ENCODE results near the gene MARCHF10.

MARCHF10 gene

DNA sequence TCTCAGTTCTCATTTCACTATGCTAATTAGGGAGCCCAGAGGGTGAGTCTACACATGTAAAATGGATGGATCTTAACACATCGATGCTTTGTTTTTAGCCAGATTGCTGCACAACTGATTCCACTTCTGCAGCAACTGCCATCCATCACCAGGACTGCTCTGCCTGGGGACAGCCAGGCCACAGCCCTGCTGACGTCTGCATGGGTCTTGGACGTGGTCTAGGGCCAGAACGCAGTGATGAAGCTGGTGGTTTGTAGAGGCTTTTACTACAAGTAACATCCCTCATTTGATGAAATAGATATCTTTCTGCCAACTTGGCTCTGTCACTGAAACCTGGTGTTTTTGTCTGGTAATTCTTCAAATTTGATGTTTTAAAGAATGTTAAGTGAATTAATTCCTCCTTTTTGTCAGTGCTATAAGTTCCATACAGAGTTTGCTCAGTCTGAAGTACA is 50.6 kb downstream of the MARCHF10 start:
- Histone ChIP-seq H3K9me3 (ENCODE audit: insufficient read depth, low read depth, low read length) (no peaks in the 10 kb centered on the region), H2AFZ (ENCODE audit: low read length) (no peak overlapping the region), H3K9me2 (replicated peaks; ENCODE audit: low read depth, low read length) (no peaks in the 10 kb centered on the region), H3F3A (ENCODE audit: low read depth) (no peaks in the 10 kb centered on the region), H3K4me2 (ENCODE audit: low read depth, low read length, poor library complexity, severe bottlenecking) (no peak overlapping the region), H3K79me2 (ENCODE audit: insufficient read depth, low read length) (no peaks in the 10 kb centered on the region), H3K36me3 (ENCODE audit: insufficient read depth, low read length) (no peaks in the 10 kb centered on the region), H3K4me3 (ENCODE audit: low read length, poor library complexity, severe bottlenecking) (no peak overlapping the region), H3K4me1 (ENCODE audit: insufficient read depth, low read length, poor library complexity, severe bottlenecking) (no peaks in the 10 kb centered on the region), H3K27me3 (ENCODE audit: insufficient read depth, low read length, poor library complexity, severe bottlenecking) (no peaks in the 10 kb centered on the region), H4K20me1 (ENCODE audit: insufficient read depth, low read length, poor library complexity, severe bottlenecking) (no peaks in the 10 kb centered on the region), H3K9ac (ENCODE audit: low read depth, low read length, poor library complexity, severe bottlenecking) (no peak overlapping the region)
- TF ChIP-seq EZH2phosphoT487 (IDR thresholded peaks at IDR 0.05; ENCODE audit: borderline replicate concordance), result no peak
- TF ChIP-seq, protein P1, sequence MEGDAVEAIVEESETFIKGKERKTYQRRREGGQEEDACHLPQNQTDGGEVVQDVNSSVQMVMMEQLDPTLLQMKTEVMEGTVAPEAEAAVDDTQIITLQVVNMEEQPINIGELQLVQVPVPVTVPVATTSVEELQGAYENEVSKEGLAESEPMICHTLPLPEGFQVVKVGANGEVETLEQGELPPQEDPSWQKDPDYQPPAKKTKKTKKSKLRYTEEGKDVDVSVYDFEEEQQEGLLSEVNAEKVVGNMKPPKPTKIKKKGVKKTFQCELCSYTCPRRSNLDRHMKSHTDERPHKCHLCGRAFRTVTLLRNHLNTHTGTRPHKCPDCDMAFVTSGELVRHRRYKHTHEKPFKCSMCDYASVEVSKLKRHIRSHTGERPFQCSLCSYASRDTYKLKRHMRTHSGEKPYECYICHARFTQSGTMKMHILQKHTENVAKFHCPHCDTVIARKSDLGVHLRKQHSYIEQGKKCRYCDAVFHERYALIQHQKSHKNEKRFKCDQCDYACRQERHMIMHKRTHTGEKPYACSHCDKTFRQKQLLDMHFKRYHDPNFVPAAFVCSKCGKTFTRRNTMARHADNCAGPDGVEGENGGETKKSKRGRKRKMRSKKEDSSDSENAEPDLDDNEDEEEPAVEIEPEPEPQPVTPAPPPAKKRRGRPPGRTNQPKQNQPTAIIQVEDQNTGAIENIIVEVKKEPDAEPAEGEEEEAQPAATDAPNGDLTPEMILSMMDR (conservative IDR thresholded peaks at IDR 0.05; ENCODE audit: low read length), result no peak

DNA sequence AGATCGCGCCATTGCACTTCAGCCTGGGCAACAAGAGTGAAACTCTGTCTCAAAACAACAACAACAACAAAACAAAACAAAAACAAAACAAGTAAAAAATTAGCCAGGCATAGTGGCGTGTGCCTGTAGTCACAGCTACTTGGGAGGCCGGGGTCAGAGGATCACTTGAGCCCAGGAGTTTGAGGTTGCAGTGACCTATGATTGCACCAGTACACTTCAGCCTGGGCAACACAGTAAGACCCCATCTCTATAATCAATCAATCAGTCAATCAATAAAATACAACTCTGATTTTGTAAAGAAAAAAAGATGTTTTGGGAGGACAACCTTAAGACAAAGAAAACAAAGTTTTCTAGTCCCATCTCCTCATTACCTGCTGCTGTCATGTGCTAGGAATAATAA is 51.9 kb downstream of the MARCHF10 start:
- no peak overlapping the region for H3K4me2 ChIP-seq (ENCODE audit: low read depth, low read length, poor library complexity, severe bottlenecking)
- no peaks in the 10 kb centered on the region for H3K79me2 ChIP-seq (ENCODE audit: insufficient read depth, low read length)
- H3K4me3 ChIP-seq (ENCODE audit: low read length, poor library complexity, severe bottlenecking), result no peak overlapping the region
- no peaks in the 10 kb centered on the region for H3K9me3 ChIP-seq (ENCODE audit: insufficient read depth, low read depth, low read length)
- H3K9ac ChIP-seq (ENCODE audit: low read depth, low read length, poor library complexity, severe bottlenecking), result no peak overlapping the region
- no peaks in the 10 kb centered on the region for H4K20me1 ChIP-seq (ENCODE audit: insufficient read depth, low read length, poor library complexity, severe bottlenecking)
- TF ChIP-seq EZH2phosphoT487 (IDR thresholded peaks at IDR 0.05; ENCODE audit: borderline replicate concordance), result no peak
- TF ChIP-seq, protein P1 (conservative IDR thresholded peaks at IDR 0.05; ENCODE audit: low read length), result no peak
- no peaks in the 10 kb centered on the region for H3K27me3 ChIP-seq (ENCODE audit: insufficient read depth, low read length, poor library complexity, severe bottlenecking)
- H3K9me2 ChIP-seq (replicated peaks; ENCODE audit: low read depth, low read length), result no peaks in the 10 kb centered on the region
- H3K4me1 ChIP-seq (ENCODE audit: insufficient read depth, low read length, poor library complexity, severe bottlenecking), result no peaks in the 10 kb centered on the region
- no peaks in the 10 kb centered on the region for H3F3A ChIP-seq (ENCODE audit: low read depth)
- no peak overlapping the region for H2AFZ ChIP-seq (ENCODE audit: low read length)
- no peaks in the 10 kb centered on the region for H3K36me3 ChIP-seq (ENCODE audit: insufficient read depth, low read length)

DNA sequence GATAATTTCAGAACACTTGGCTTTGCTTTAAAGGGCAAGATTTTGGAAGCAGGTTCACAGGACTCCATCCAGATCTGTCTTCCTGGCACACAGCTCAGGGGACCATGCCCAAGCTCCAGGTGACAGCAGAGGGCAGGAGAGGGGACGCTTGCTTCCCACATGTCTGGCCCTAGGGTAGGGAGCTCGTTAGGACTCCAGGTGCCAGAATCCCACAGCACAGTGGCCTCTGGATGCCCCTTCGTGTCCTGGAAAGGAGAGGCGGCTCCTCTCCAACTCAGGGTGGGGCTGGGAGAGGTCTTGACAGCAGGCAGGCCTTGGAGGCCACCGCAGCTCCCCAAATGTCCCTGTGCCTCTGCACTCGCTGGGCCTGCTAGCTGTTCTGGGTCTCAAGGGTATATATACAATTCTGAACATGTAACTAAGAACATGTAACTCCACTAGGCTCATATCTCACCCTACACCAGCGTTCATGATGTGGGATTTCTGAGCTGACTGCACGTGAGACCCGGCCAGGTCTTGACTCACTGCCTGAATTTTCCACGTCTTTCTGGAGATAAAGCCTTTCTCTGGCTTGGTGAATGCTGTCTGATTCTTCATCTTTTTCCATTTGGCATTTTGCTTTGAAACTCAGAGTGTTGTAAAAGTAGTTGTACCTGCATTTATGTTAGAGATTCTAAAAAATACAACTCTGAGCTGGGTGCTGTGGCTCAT is 52.8 kb downstream of the MARCHF10 start:
- Histone ChIP-seq H4K20me1 (ENCODE audit: insufficient read depth, low read length, poor library complexity, severe bottlenecking) (no peaks in the 10 kb centered on the region), H3K4me3 (ENCODE audit: low read length, poor library complexity, severe bottlenecking) (no peak overlapping the region), H3K4me1 (ENCODE audit: insufficient read depth, low read length, poor library complexity, severe bottlenecking) (no peaks in the 10 kb centered on the region), H3F3A (ENCODE audit: low read depth) (no peaks in the 10 kb centered on the region), H3K79me2 (ENCODE audit: insufficient read depth, low read length) (no peaks in the 10 kb centered on the region), H3K27me3 (ENCODE audit: insufficient read depth, low read length, poor library complexity, severe bottlenecking) (no peaks in the 10 kb centered on the region), H3K36me3 (ENCODE audit: insufficient read depth, low read length) (no peaks in the 10 kb centered on the region), H3K9ac (ENCODE audit: low read depth, low read length, poor library complexity, severe bottlenecking) (no peak overlapping the region), H3K9me2 (replicated peaks; ENCODE audit: low read depth, low read length) (no peaks in the 10 kb centered on the region), H3K4me2 (ENCODE audit: low read depth, low read length, poor library complexity, severe bottlenecking) (no peak overlapping the region), H3K9me3 (ENCODE audit: insufficient read depth, low read depth, low read length) (no peaks in the 10 kb centered on the region), H2AFZ (ENCODE audit: low read length) (no peak overlapping the region)
- TF ChIP-seq, protein P1 (conservative IDR thresholded peaks at IDR 0.05; ENCODE audit: low read length), result no peak
- TF ChIP-seq EZH2phosphoT487 (IDR thresholded peaks at IDR 0.05; ENCODE audit: borderline replicate concordance), result no peak

Measured in Loucy (cell line).